ENCODE results near the gene NRP1.

The NRP1 gene

GRCh38 chr10:33290321-33291052 is 44.0 kb downstream of the NRP1 start:
- no peak for DNase-seq (ENCODE audit: low spot score)

GRCh38 chr10:33289776-33290175 is 44.7 kb downstream of the NRP1 start:
- DNase-seq (ENCODE audit: low spot score) = no peak

GRCh38 chr10:33288127-33288526 is 46.3 kb downstream of the NRP1 start:
- no peak for DNase-seq (ENCODE audit: low spot score)

- no peak for DNase-seq (ENCODE audit: low spot score)
Measured at GRCh38 chr10:33287112-33287511, 47.4 kb downstream of the NRP1 start.

- DNase-seq (ENCODE audit: low spot score) = no peak
Measured at GRCh38 chr10:33286157-33286934, 48.1 kb downstream of the NRP1 start.

GRCh38 chr10:33284945-33285344 is 49.5 kb downstream of the NRP1 start:
- no peak for DNase-seq (ENCODE audit: low spot score)

GRCh38 chr10:33279811-33280602 is 54.5 kb downstream of the NRP1 start:
- DNase-seq (ENCODE audit: low spot score) = no peak

GRCh38 chr10:33279276-33279675 is 55.2 kb downstream of the NRP1 start:
- DNase-seq (ENCODE audit: low spot score) = peak; percentile 39

- DNase-seq (ENCODE audit: low spot score) = no peak
Measured at GRCh38 chr10:33278198-33278597, 56.3 kb downstream of the NRP1 start.

GRCh38 chr10:33277135-33277536 is 57.3 kb downstream of the NRP1 start:
- peak; percentile 59 for DNase-seq (ENCODE audit: low spot score)

GRCh38 chr10:33276282-33276923 is 58.1 kb downstream of the NRP1 start:
- DNase-seq (ENCODE audit: low spot score) = no peak

GRCh38 chr10:33274096-33274785 is 60.2 kb downstream of the NRP1 start:
- DNase-seq (ENCODE audit: low spot score) = no peak

GRCh38 chr10:33273295-33274002 is 61.0 kb downstream of the NRP1 start:
- DNase-seq (ENCODE audit: low spot score) = peak; percentile 94

GRCh38 chr10:33272635-33273034 is 61.8 kb downstream of the NRP1 start:
- no peak for DNase-seq (ENCODE audit: low spot score)

- DNase-seq (ENCODE audit: low spot score) = no peak
Measured at GRCh38 chr10:33271969-33272583, 62.4 kb downstream of the NRP1 start.

- no peak for DNase-seq (ENCODE audit: low spot score)
Measured at GRCh38 chr10:33270971-33271370, 63.5 kb downstream of the NRP1 start.

- DNase-seq (ENCODE audit: low spot score) = no peak
Measured at GRCh38 chr10:33267708-33268107, 66.8 kb downstream of the NRP1 start.

- DNase-seq (ENCODE audit: low spot score) = no peak
Measured at GRCh38 chr10:33265621-33266020, 68.8 kb downstream of the NRP1 start.

GRCh38 chr10:33263453-33263852 is 71.0 kb downstream of the NRP1 start:
- no peak for DNase-seq (ENCODE audit: low spot score)

GRCh38 chr10:33262871-33263270 is 71.6 kb downstream of the NRP1 start:
- no peak for DNase-seq (ENCODE audit: low spot score)

All from AG08395 (cell line).